IMR-90 (cell line): ENCODE data around the gene NBPF3. TPM values are rescaled to one million over a fixed set of nuclear protein-coding genes. Genes with fewer than 3 reads are reported as not detected.
A peak's percentile ranks its signal among the peaks of the same experiment; 100 is the strongest.
"Not testable (repeated sequence)": the region's sequence is repeated elsewhere in the genome, so short reads cannot be mapped to it uniquely, and the experiment has no call there.

ENCODE experiments used
- ATAC-seq: fragments of 200-7000 bp; cut with Tn5 transposase; 2 replicates; pipeline ENCODE4 v1.9.1; 2020; ENCODE audit warnings: low read depth, mild to moderate bottlenecking, moderate library complexity
- BruUV-seq: library from RNA; stranded (reverse); fragments of 400-500 nt; replicated peaks from 2 replicates; lab custom pipeline; 2021; lab: Mats Ljungman, UMichigan
- CTCF ChIA-PET: fragments of 300-600 bp; formaldehyde crosslinking; extraction: SDS; loops from one replicate; lab custom pipeline; 2021; ENCODE audit warnings: antibody characterized with exemption; lab: Yijun Ruan, JAX
- POLR2A ChIA-PET: fragments of 300-600 bp; sonication (Branson Sonifier 250); formaldehyde crosslinking; loops from one replicate; lab custom pipeline; 2022; ENCODE audit warnings: antibody characterized with exemption; ENCODE audit not compliant: unreplicated experiment; lab: Charles Lee
- DNase-seq: peaks from one replicate; pipeline ENCODE4 v3.0.0; 2013
- H2AFZ ChIP-seq: replicated peaks from 2 replicates; pipeline ENCODE3; 2013; ENCODE audit warnings: low read length, mild to moderate bottlenecking; ENCODE audit not compliant: poor library complexity
- H2AK5ac ChIP-seq: 2 replicates; pipeline ENCODE4 v1.6.1; 2013; ENCODE audit warnings: low read depth, low read length, inconsistent platforms
- H2AK9ac ChIP-seq: replicated peaks from 2 replicates; pipeline ENCODE3; 2013; ENCODE audit warnings: mild to moderate bottlenecking, low read depth, low read length, moderate library complexity; ENCODE audit not compliant: poor library complexity
- H2BK120ac ChIP-seq: 2 replicates; pipeline ENCODE4 v1.6.1; 2013; ENCODE audit warnings: low read depth, low read length, inconsistent platforms
- H2BK15ac ChIP-seq: 3 replicates; pipeline ENCODE4 v1.6.1; 2013; ENCODE audit warnings: low read depth, low read length, inconsistent platforms
- H2BK20ac ChIP-seq: 2 replicates; pipeline ENCODE4 v1.6.1; 2013; ENCODE audit warnings: low read depth, mild to moderate bottlenecking, inconsistent platforms, low read length, moderate library complexity
- H2BK5ac ChIP-seq: 2 replicates; pipeline ENCODE4 v1.6.1; 2013; ENCODE audit warnings: mild to moderate bottlenecking, low read depth, low read length, inconsistent platforms; ENCODE audit not compliant: poor library complexity, severe bottlenecking
- H3K14ac ChIP-seq: replicated peaks from 2 replicates; pipeline ENCODE4 v1.6.1; 2013; ENCODE audit warnings: low read depth, low read length, inconsistent platforms
- H3K18ac ChIP-seq: 2 replicates; pipeline ENCODE4 v1.6.1; 2013; ENCODE audit warnings: low read depth, low read length, control low read depth
- H3K23ac ChIP-seq: 2 replicates; pipeline ENCODE4 v1.6.1; 2013; ENCODE audit warnings: low read depth, low read length, inconsistent platforms
- H3K27ac ChIP-seq: 2 replicates; pipeline ENCODE4 v1.5.1; 2013; ENCODE audit warnings: mild to moderate bottlenecking, control low read depth, low read length; ENCODE audit not compliant: insufficient read depth
- H3K27me3 ChIP-seq: 2 replicates; pipeline ENCODE4 v1.6.1; 2013; ENCODE audit warnings: low read length; ENCODE audit not compliant: control insufficient read depth, insufficient read depth
- H3K36me3 ChIP-seq: 2 replicates; pipeline ENCODE4 v1.6.1; 2013; ENCODE audit warnings: low read length, mixed read lengths; ENCODE audit not compliant: control insufficient read depth, insufficient read depth
- H3K4ac ChIP-seq: 2 replicates; pipeline ENCODE4 v1.6.1; 2013; ENCODE audit warnings: low read depth, low read length, inconsistent platforms
- H3K4me1 ChIP-seq: 2 replicates; pipeline ENCODE4 v1.6.1; 2013; ENCODE audit warnings: low read length, mixed read lengths; ENCODE audit not compliant: control insufficient read depth, insufficient read depth
- H3K4me2 ChIP-seq: 2 replicates; pipeline ENCODE4 v1.6.1; 2013; ENCODE audit warnings: low read depth, mild to moderate bottlenecking, control low read depth, low read length, moderate library complexity
- H3K4me3 ChIP-seq: 2 replicates; pipeline ENCODE4 v1.5.1; 2013; ENCODE audit warnings: low read depth, mild to moderate bottlenecking, control low read depth, low read length, moderate library complexity; ENCODE audit not compliant: insufficient read depth
- H3K56ac ChIP-seq: 2 replicates; pipeline ENCODE4 v1.6.1; 2013; ENCODE audit warnings: low read length, inconsistent platforms; ENCODE audit not compliant: insufficient read depth; ENCODE audit errors: extremely low read depth
- H3K79me1 ChIP-seq, 2 experiments: 2 replicates each; pipeline ENCODE4 v1.6.1; 2013; ENCODE audit warnings: low read length in 2 of 2, inconsistent platforms in 1 of 2, low read depth in 1 of 2
- H3K9ac ChIP-seq: 2 replicates; pipeline ENCODE4 v1.6.1; 2013; ENCODE audit warnings: low read depth, low read length, control low read depth
- H3K9me1 ChIP-seq: 2 replicates; pipeline ENCODE4 v1.6.1; 2013; ENCODE audit warnings: low read length, inconsistent platforms; ENCODE audit not compliant: insufficient read depth
- H3K9me3 ChIP-seq: 2 replicates; pipeline ENCODE4 v1.6.1; 2013; ENCODE audit warnings: low read length; ENCODE audit not compliant: control insufficient read depth, insufficient read depth
- H4K20me1 ChIP-seq: 2 replicates; pipeline ENCODE4 v1.6.1; 2013; ENCODE audit warnings: low read length, inconsistent platforms; ENCODE audit not compliant: insufficient read depth
- H4K5ac ChIP-seq: 2 replicates; pipeline ENCODE4 v1.6.1; 2013; ENCODE audit warnings: mild to moderate bottlenecking, low read depth, low read length, control low read depth
- H4K8ac ChIP-seq, 2 experiments: 2 replicates each; pipeline ENCODE4 v1.6.1; 2013; ENCODE audit warnings: low read depth in 2 of 2, low read length in 2 of 2, control low read depth in 1 of 2, inconsistent platforms in 1 of 2
- H4K91ac ChIP-seq: 2 replicates; pipeline ENCODE4 v1.6.1; 2013; ENCODE audit warnings: low read depth, low read length, inconsistent platforms; ENCODE audit not compliant: insufficient read depth
- WGBS, 2 experiments: methylation state at CpG; one replicate each; pipeline versions ENCODE4 v1.1.5 to v1.1.7; 2013; ENCODE audit warnings: missing lambda C conversion rate in 2 of 2; ENCODE audit not compliant: insufficient read length in 1 of 2; ENCODE audit errors: extremely low coverage in 2 of 2; 5-methylcytosine and 5-hydroxymethylcytosine counted together
- dilution Hi-C: fragments of 300-500 bp; cut with HindIII; formaldehyde crosslinking; loops from one replicate; pipeline ENCODE4 v1.14.3; 2018; ENCODE audit warnings: low sequenced_read_pairs; ENCODE audit not compliant: unreplicated experiment
- in situ Hi-C: fragments of 300-500 bp; cut with MboI; formaldehyde crosslinking; loops from 3 replicates; pipeline ENCODE4 v1.14.3; 2019; ENCODE audit warnings: low sequenced_read_pairs, inconsistent platforms, mixed read lengths
- intact Hi-C: fragments of 100-400 bp; cut with micrococcal nuclease; formaldehyde crosslinking; loops from 2 replicates; pipeline ENCODE4 v1.10.0; 2022
- polyA plus RNA-seq, 3 experiments: library from polyadenylated mRNA; depleted of rRNA; stranded (reverse); fragments of >200 nt; gene quantifications; 2 replicates each; pipeline ENCODE4 v1.2.3, GENCODE V29; 2012; ENCODE audit warnings: low replicate concordance in 1 of 3
- total RNA-seq: library from RNA; depleted of rRNA; stranded (reverse); fragments of >200 nt; gene quantifications from 2 replicates; pipeline ENCODE4 v1.2.3, GENCODE V29; 2012

Gene NBPF3
- total and polyA plus RNA-seq, 2 of the 4 experiments (the other 2 are of a cell fraction), result 8.7 to 18.8 TPM

DNA sequence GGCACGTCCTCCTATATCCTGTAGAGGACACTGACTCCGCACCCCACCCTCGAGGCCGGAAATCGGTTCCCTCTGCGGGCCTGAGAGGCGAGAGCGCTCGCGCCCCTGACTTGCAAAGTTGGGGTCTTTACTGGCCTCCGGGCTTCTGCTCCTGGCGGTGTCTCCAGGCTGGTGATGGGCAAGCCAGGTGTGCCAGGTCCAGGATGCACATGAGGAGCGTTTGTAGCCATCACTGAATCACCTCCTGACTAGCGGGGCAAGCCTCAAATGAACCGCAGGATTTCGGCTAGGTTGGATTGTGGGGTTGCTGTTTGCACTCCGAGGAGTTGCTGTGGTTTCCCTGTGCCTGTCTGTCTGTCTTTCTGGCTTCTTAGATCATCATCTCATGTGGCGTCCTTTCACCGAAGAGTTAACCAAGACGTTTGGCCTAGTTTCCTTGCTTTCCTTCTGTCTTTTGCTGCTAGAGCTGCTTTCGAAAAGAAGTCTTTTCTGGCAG, 741 bp downstream of the NBPF3 start:
- peak overlapping the region; percentile 58 to 59 for H4K8ac ChIP-seq
- POLR2A ChIA-PET, result interaction anchor here (0.6 kb wide), 1 partner anchor 11 kb away, joined by 7 read pairs; no protein-coding TSS in a partner anchor
- H4K20me1 ChIP-seq, ATAC-seq, H3K4me1 ChIP-seq, BruUV-seq, H3K9me3 ChIP-seq, in situ Hi-C loops, H3K36me3 ChIP-seq, H3K27me3 ChIP-seq, intact Hi-C loops, dilution Hi-C loops, CTCF ChIA-PET, H3K9me1 ChIP-seq, H2BK5ac ChIP-seq: not testable (repeated sequence)
- 42% methylated on average over 6 of the region's 21 CpGs; no CpG with 5 or more reads in 1 of the 2 experiments for WGBS, 2 experiments
- H3K27ac ChIP-seq, result peak overlapping the region; percentile 25
- H3K56ac ChIP-seq, result peak overlapping the region; percentile 33
- peak overlapping the region; percentile 49; the same call in 1 of the 2 replicates for H2AK5ac ChIP-seq
- peak overlapping the region; percentile 78 for H3K9ac ChIP-seq
- H4K91ac ChIP-seq, result peak overlapping the region; percentile 43
- H3K79me1 ChIP-seq, result peaks cover 11 to 26% of the 10 kb centered on the region in 2 experiments
- H4K5ac ChIP-seq, result peak overlapping the region; percentile 22; the same call in 1 of the 2 replicates
- peak overlapping the region; percentile 24 for H3K14ac ChIP-seq
- peak overlapping the region; percentile 91 for H3K4me2 ChIP-seq
- H2BK20ac ChIP-seq, result 0 out of 2 replicates have a peak overlapping the region, but pooled peaks have one; percentile 2
- H2AFZ ChIP-seq, result peak overlapping the region; percentile 78
- H3K18ac ChIP-seq, result peak overlapping the region; percentile 6
- peak overlapping the region; percentile 73 for H2AK9ac ChIP-seq
- H3K4ac ChIP-seq, result peak overlapping the region; percentile 56
- H2BK120ac ChIP-seq, result peak overlapping the region; percentile 44
- DNase-seq, result peak; percentile 25
- H2BK15ac ChIP-seq, result peak overlapping the region; percentile 18; the same call in 1 of the 3 replicates
- H3K23ac ChIP-seq, result peak overlapping the region; percentile 50; the same call in 1 of the 2 replicates
- peak overlapping the region; percentile 86 for H3K4me3 ChIP-seq

DNA sequence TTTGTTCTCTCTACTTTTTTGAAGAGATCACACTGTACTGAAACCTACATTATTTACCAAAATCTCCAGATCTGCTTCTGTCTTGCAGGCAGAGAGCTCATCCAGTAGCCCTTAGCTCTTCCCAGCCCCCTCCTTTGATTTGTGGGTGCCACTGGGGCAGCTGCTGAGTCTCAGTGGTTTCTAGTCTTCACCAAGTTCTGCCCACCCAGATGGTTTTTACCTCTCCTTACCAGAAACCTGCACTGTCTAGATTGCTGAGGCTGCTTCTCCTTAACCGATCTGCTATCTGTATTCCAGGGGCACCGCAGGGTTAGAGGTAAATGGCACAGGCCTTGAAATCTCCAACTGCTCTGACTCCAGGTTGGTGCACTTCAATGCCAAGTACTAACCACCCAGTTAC, 6.7 kb downstream of the NBPF3 start:
- H4K8ac ChIP-seq, BruUV-seq, H3K9ac ChIP-seq, H3K9me3 ChIP-seq, H4K5ac ChIP-seq, H3K14ac ChIP-seq, H2AK9ac ChIP-seq, H3K23ac ChIP-seq, H2BK120ac ChIP-seq, H3K56ac ChIP-seq, H3K4me2 ChIP-seq, intact Hi-C loops, H2AK5ac ChIP-seq, H4K20me1 ChIP-seq, POLR2A ChIA-PET, in situ Hi-C loops, H2BK5ac ChIP-seq, H3K4me3 ChIP-seq, H3K27me3 ChIP-seq, H3K18ac ChIP-seq, H3K27ac ChIP-seq, H3K4ac ChIP-seq, H2AFZ ChIP-seq, H4K91ac ChIP-seq, H2BK20ac ChIP-seq, dilution Hi-C loops, ATAC-seq, H2BK15ac ChIP-seq, DNase-seq: not testable (repeated sequence)
- H3K79me1 ChIP-seq, result peaks cover 21 to 34% of the 10 kb centered on the region in 2 experiments
- no CpG with 5 or more reads among the region's 2 CpGs for WGBS, 2 experiments
- peaks cover 21% of the 10 kb centered on the region for H3K4me1 ChIP-seq
- CTCF ChIA-PET, result interaction anchor here (0.7 kb wide), 1 partner anchor 1340 kb away, joined by 3 read pairs; no protein-coding TSS in a partner anchor
- H3K36me3 ChIP-seq, result peaks cover 21% of the 10 kb centered on the region
- H3K9me1 ChIP-seq, result peaks cover 20% of the 10 kb centered on the region
